GM19452 (cell line): Measurements from ENCODE around the gene SLFN12.
"Not testable (repeated sequence)": the region's sequence is repeated elsewhere in the genome, so short reads cannot be mapped to it uniquely, and the experiment has no call there.

Source experiments
- ATAC-seq: cut with Tn5 transposase; IDR thresholded peaks from one replicate; pipeline ENCODE4 v1.9.1; 2021; ENCODE audit not compliant: unreplicated experiment

SLFN12 gene

DNA sequence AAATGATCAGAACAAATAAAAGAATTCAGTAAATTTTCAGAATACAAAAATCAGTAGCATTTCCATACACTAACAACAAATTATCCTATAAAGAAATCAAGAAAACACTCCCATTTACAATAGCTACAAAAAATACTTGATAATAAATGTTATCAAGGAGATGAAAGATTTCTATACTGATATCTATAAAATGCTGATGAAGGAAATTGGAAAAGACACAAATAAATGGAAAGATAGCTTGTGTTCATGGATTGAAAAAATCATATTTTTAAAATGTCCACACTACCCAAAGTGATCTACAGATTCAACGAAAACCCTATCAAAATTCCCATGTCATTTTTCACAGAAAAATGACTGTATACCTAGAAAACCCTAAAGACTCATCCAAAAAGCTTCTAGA is 18.1 kb downstream of the SLFN12 start:
- no peak for ATAC-seq

DNA sequence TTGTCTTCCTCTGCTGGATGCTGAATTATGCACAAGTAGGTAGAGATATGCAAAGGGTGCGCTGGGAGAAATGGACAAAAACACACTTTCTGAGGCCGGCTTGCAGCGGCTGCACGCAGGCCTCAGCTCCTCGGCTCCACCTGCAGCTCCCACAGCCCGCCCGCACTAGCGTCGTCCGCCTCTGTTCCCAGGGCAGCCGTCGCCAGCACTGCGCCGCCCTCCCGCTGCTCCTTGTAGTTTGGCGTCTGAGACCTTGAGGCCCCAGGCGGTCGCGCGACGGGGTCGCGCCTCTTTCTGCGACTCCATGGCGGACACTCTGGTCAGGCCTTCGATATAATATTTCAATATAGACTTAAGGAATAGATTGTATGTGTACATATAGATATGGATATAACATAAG is 24.8 kb downstream of the SLFN12 start:
- ATAC-seq = no peak

DNA sequence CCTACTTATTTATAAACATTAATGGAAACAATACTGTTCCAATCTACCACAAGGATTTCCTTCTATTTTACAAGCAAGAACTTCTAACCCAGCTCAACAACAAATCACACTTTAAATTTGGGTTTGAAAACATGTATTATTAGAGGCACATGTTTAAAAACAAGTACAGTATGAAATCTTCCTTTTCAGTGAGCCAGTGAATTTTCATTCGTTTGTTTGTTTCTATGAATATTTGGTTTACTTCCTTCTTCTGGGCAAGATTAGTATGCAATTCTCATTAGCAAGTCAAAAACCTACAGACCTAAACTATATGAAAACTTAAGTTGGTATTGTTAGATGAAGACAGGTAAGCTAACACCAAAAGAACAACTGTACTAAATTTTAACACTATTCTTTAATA is 25.7 kb downstream of the SLFN12 start:
- no peak for ATAC-seq

GRCh38 chr17:35404360-35404759 is 27.9 kb downstream of the SLFN12 start:
- no peak for ATAC-seq

DNA sequence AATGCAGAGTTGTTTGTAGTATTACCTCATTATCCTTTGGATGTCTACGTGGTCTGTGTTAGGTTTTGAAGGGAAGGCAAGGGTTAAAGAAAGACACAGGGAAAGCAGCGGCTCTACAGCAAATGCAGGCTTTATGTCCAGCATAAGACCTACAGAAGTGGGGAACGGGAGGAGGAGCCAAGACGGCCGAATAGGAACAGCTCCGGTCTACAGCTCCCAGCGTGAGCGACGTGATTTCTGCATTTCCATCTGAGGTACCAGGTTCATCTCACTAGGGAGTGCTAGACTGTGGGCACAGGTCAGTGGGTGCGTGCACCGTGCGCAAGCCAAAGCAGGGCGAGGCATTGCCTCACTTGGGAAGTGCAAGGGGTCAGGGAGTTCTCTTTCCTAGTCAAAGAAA is 38.5 kb downstream of the SLFN12 start:
- ATAC-seq = not testable (repeated sequence)

- ATAC-seq = no peak
Observed at GRCh38 chr17:35390663-35391062, 41.6 kb downstream of the SLFN12 start.

DNA sequence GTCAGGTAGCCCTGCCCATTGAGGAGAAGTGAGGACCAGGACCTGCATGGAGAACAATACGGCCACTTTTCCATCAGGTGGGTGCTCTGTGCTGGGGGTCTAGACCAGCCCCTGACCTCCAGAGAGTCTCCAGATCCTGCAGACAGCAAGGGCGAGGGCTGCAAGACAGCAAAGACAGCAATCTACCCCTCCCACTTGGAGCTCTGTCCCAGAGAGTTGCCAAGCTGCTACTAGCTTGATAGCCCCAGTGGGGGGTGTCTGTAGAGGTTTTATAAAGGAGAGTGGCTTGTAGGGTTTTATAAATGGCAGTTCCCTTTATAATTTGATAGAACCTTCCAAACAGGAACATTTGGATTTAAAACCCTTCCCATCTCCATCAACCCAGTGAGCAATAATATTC is 42.1 kb downstream of the SLFN12 start:
- ATAC-seq = no peak

GRCh38 chr17:35387496-35387895 is 44.8 kb downstream of the SLFN12 start:
- ATAC-seq = no peak

DNA sequence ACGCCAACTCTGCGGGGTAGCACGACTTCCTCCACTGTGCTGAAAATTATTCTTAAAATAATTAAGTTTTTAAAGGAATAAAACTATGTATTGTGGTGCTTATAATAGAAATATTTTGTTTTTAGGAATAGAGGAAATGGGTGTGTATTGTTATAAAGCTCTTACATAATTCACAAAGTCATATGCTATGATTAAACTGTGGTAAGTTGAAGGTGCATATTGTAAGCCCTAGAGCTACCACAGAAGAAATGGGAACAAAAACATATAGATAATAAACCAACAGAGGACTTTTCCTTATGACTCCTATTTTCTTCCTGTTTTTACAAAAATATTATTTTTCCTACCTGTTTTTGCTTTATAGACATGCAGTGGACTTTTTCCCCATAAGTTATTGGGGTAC is 54.6 kb downstream of the SLFN12 start:
- no peak for ATAC-seq

- no peak for ATAC-seq
Observed at GRCh38 chr17:35377068-35377467, 55.2 kb downstream of the SLFN12 start.

GRCh38 chr17:35376245-35376644 is 56.1 kb downstream of the SLFN12 start:
- ATAC-seq = no peak

- no peak for ATAC-seq
Observed at GRCh38 chr17:35374766-35375344, 57.4 kb downstream of the SLFN12 start.

- no peak for ATAC-seq
Observed at GRCh38 chr17:35373984-35374765, 58.1 kb downstream of the SLFN12 start.

- ATAC-seq = peak; percentile 58
Observed at GRCh38 chr17:35373534-35373983, 58.7 kb downstream of the SLFN12 start, which contains the start of gene SLFN11. Gene SLFN11 (minus strand): TSS chr17:35373621. CDS start chr17:35363807, 9,814 bp downstream.

GRCh38 chr17:35372846-35373533 is 59.3 kb downstream of the SLFN12 start:
- ATAC-seq = peak; percentile 18

GRCh38 chr17:35371934-35372333 is 60.4 kb downstream of the SLFN12 start:
- no peak for ATAC-seq

DNA sequence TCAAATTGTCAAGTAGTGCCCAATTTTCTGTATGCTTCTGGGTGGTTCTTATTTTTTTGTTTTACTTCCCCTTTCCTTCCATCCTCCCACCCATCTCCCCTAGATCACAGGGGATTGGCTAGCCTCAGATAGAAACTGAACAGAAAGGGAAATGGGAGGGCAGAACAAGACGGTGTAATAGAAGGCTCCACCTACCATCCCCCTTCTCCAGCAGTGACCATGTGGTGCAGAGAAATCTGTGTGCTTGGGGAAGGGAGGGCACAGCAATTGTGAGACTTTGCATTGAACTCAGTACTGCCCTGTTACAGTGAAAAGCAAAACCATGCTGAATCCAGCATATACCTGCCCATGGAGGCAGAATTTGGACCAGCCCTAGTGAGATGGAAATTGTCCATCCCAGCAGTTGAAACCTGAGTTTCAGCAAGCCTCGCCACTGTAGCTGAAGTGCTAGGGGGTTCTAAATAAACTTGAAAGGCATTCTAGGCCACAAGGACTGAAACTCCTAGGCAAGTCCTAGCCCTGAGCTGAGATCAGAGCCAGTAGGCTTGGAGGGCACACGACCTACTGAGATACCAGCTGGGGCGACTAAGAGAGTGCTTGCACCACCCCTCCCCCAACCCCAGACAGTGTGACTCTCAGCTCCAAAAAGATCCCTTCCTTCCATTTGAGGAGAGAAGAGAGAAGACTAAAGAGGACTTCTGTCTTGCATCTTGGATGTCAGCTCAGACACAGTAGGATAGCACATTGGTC is 64.0 kb downstream of the SLFN12 start:
- ATAC-seq = peak; percentile 95

- ATAC-seq = no peak
Observed at GRCh38 chr17:35361027-35361426, 71.3 kb downstream of the SLFN12 start.
